K562 (cell line): Measurements from ENCODE around the gene CLSTN2. TPM values are rescaled to one million over a fixed set of nuclear protein-coding genes. Genes with fewer than 3 reads are reported as not detected.

ENCODE experiments used
- ATAC-seq: fragments of 200-7000 bp; cut with Tn5 transposase; 3 replicates; pipeline ENCODE4 v1.9.1; 2020; ENCODE audit warnings: moderate library complexity
- BruUV-seq: library from RNA; stranded (reverse); fragments of 400-500 nt; replicated peaks from 2 replicates; lab custom pipeline; 2021; lab: Mats Ljungman, UMichigan
- CTCF ChIA-PET: fragments of 300-600 bp; formaldehyde crosslinking; extraction: SDS; loops from one replicate; lab custom pipeline; 2021; ENCODE audit warnings: low intra/inter-chr PET ratio; lab: Yijun Ruan, JAX
- POLR2A ChIA-PET: fragments of 300-600, 350-650 bp; sonication (Branson Sonifier 250); formaldehyde crosslinking; extraction: SDS; loops from one replicate; lab custom pipeline; 2021; ENCODE audit warnings: antibody characterized with exemption, inconsistent platforms; lab: Yijun Ruan, JAX
- DNase-seq, 4 experiments: peaks; one replicate each; pipeline versions ENCODE4 v3.0.0 to v3.0.0-alpha.2; 2011 to 2018; ENCODE audit warnings: low spot score in 3 of 4, mixed read lengths in 3 of 4; ENCODE audit errors: extremely low read depth in 1 of 4
- FAIRE-seq: peaks from 2 replicates; lab custom pipeline; 2011; peaks lifted over from hg19 to GRCh38; lab: Jason Lieb, UNC
- H2AFZ ChIP-seq: 2 replicates; pipeline ENCODE4 v1.6.0; 2011; ENCODE audit warnings: low read depth, low read length, control low read depth, inconsistent platforms
- H3K27ac ChIP-seq: fragments of 200-600 bp; 3 replicates; pipeline ENCODE4 v1.8.0; 2011; ENCODE audit warnings: low read depth, mild to moderate bottlenecking, control low read depth, inconsistent platforms, low read length, moderate library complexity, mixed read lengths; ENCODE audit errors: extremely low read depth
- H3K27me3 ChIP-seq, 2 experiments: fragments of 300-600 bp in 1 of 2; 2 replicates in 1 of 2; 3 replicates in 1 of 2; pipeline versions ENCODE4 v1.6.0 to v1.8.0; 2011; ENCODE audit warnings: inconsistent platforms in 2 of 2, low read length in 2 of 2, mild to moderate bottlenecking in 1 of 2, mixed read lengths in 1 of 2, moderate library complexity in 1 of 2; ENCODE audit not compliant: control insufficient read depth in 2 of 2, insufficient read depth in 2 of 2
- H3K36me3 ChIP-seq: fragments of 300-600 bp; 3 replicates; pipeline ENCODE4 v1.8.0; 2011; ENCODE audit warnings: mild to moderate bottlenecking, low read length, inconsistent platforms; ENCODE audit not compliant: control insufficient read depth, insufficient read depth
- H3K4me1 ChIP-seq, 2 experiments: fragments of 200-600 bp in 1 of 2; replicated peaks in 1 of 2; 2 replicates in 1 of 2; 3 replicates in 1 of 2; pipeline versions ENCODE4 v1.5.1 to v1.8.0; 2011; ENCODE audit warnings: inconsistent platforms in 2 of 2, low read length in 2 of 2, mild to moderate bottlenecking in 1 of 2, mixed read lengths in 1 of 2, moderate library complexity in 1 of 2; ENCODE audit not compliant: control insufficient read depth in 2 of 2, insufficient read depth in 2 of 2
- H3K4me2 ChIP-seq: 2 replicates; pipeline ENCODE4 v1.6.1; 2011; ENCODE audit warnings: low read length, control low read depth, inconsistent platforms, mixed read lengths; ENCODE audit not compliant: insufficient read depth
- H3K4me3 ChIP-seq: fragments of 200-600 bp; sonication (generic), shearing (Covaris generic); 2 replicates; pipeline ENCODE4 v1.5.1; 2016; ENCODE audit warnings: control low read depth, inconsistent platforms
- H3K79me2 ChIP-seq: fragments of 200-600 bp; 3 replicates; pipeline ENCODE4 v1.8.0; 2011; ENCODE audit warnings: low read length, inconsistent platforms; ENCODE audit not compliant: control insufficient read depth, insufficient read depth
- H3K9ac ChIP-seq, 2 experiments: 2 replicates each; pipeline versions ENCODE4 v1.6.0 to v1.6.1; 2011; ENCODE audit warnings: low read depth in 2 of 2, low read length in 2 of 2, control low read depth in 1 of 2, inconsistent platforms in 1 of 2, mild to moderate bottlenecking in 1 of 2, mixed read lengths in 1 of 2; ENCODE audit not compliant: insufficient read depth in 1 of 2
- H3K9me1 ChIP-seq: one replicate; pipeline ENCODE4 v1.6.0; 2011; ENCODE audit warnings: inconsistent platforms, mild to moderate bottlenecking, low read length, moderate library complexity; ENCODE audit not compliant: control insufficient read depth, insufficient read depth
- H3K9me3 ChIP-seq: replicated peaks from 2 replicates; pipeline ENCODE4 v1.5.1; 2011; ENCODE audit warnings: low read depth, low read length, inconsistent platforms; ENCODE audit not compliant: control insufficient read depth, insufficient read depth
- H4K20me1 ChIP-seq: replicated peaks from 2 replicates; pipeline ENCODE4 v1.6.1; 2011; ENCODE audit warnings: low read length, inconsistent platforms, mixed read lengths; ENCODE audit not compliant: control insufficient read depth, insufficient read depth
- JUNB ChIP-seq: fragments of 450-650 bp; formaldehyde crosslinking; conservative IDR thresholded peaks from 2 replicates; pipeline ENCODE4 v1.4.0; 2020; ENCODE audit warnings: mild to moderate bottlenecking
- WGBS: fragments of 100-300 bp; shearing (Covaris generic); methylation state at CpG from one replicate; pipeline ENCODE4 v1.1.6; 2016; ENCODE audit warnings: low coverage, mixed read lengths; ENCODE audit not compliant: insufficient coverage; ENCODE audit errors: missing lambda C conversion rate; 5-methylcytosine and 5-hydroxymethylcytosine counted together
- in situ Hi-C: fragments of 300-500 bp; cut with MboI; formaldehyde crosslinking; loops from 4 replicates; pipeline ENCODE4 v1.15.0; 2018; ENCODE audit warnings: inconsistent platforms, mixed read lengths
- intact Hi-C: fragments of 100-400 bp; cut with micrococcal nuclease; formaldehyde crosslinking; loops from 2 replicates; pipeline ENCODE4 v1.14.2; 2022
- polyA plus RNA-seq, 8 experiments: library from polyadenylated mRNA; depleted of rRNA in 4 of 8; stranded (reverse) in 5 of 8; unstranded in 3 of 8; fragments of >200 nt; fragmentation: Nextera tagmentation in 2 of 8; fragmentation: Illumina TruSeq in 1 of 8; extraction: Ambion mirVana in 2 of 8; extraction: Trizol in 1 of 8; gene quantifications; 2 replicates each; pipeline versions ENCODE4 v1.2.1 to v1.2.3, GENCODE V29; 2011 to 2014; ENCODE audit warnings: inconsistent platforms in 1 of 8, missing spikeins in 1 of 8
- total RNA-seq, 7 experiments: library from RNA; depleted of rRNA in 6 of 7; stranded (reverse); fragments of >200 nt in 6 of 7; fragmentation: Illumina TruSeq in 2 of 7; extraction: Trizol in 2 of 7; gene quantifications; 2 replicates each; pipeline versions ENCODE4 v1.2.1 to v1.2.3, GENCODE V29; 2011 to 2021; ENCODE audit warnings: low replicate concordance in 1 of 7
- TF ChIP-seq, protein P1 (sequence below): fragments of 150-350 bp; IDR thresholded peaks from 2 replicates; pipeline ENCODE4 v1.6.1; 2014; ENCODE audit warnings: low read depth, mild to moderate bottlenecking, low read length, borderline replicate concordance
- TF ChIP-seq, protein P2 (sequence below): IDR thresholded peaks from 2 replicates; pipeline ENCODE4 v1.6.1; 2011; ENCODE audit warnings: borderline replicate concordance, low read depth, mild to moderate bottlenecking, moderate library complexity, low read length; ENCODE audit not compliant: insufficient read depth, poor library complexity, severe bottlenecking

Gene CLSTN2
- total and polyA plus RNA-seq, 9 of the 15 experiments (the other 6 are each of a cell fraction or from before 2014, with no cell fraction given), result 0.02 to 0.04 (median 0.04) TPM; not detected in 6

DNA sequence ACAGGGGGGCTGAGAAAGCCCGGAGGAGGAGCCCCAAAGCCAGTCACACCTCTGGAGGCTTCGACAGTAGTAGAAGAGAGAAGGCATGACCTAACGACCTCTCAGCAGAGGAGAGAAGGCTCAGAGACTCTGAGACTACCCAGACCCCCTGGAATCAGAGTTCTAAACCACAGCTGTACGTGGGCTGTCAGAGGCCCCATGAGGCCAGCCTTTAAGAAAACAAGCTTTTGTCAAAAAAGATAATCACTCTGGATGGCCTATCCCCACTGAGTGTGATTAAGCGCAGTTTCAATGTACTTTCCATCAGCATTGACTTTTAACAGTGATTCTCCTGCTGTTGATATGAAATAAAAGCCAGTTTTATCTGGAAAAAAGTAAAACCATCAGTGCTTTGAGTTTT lies 330.3 kb downstream of the CLSTN2 start (continued):
- TF ChIP-seq, protein P1, sequence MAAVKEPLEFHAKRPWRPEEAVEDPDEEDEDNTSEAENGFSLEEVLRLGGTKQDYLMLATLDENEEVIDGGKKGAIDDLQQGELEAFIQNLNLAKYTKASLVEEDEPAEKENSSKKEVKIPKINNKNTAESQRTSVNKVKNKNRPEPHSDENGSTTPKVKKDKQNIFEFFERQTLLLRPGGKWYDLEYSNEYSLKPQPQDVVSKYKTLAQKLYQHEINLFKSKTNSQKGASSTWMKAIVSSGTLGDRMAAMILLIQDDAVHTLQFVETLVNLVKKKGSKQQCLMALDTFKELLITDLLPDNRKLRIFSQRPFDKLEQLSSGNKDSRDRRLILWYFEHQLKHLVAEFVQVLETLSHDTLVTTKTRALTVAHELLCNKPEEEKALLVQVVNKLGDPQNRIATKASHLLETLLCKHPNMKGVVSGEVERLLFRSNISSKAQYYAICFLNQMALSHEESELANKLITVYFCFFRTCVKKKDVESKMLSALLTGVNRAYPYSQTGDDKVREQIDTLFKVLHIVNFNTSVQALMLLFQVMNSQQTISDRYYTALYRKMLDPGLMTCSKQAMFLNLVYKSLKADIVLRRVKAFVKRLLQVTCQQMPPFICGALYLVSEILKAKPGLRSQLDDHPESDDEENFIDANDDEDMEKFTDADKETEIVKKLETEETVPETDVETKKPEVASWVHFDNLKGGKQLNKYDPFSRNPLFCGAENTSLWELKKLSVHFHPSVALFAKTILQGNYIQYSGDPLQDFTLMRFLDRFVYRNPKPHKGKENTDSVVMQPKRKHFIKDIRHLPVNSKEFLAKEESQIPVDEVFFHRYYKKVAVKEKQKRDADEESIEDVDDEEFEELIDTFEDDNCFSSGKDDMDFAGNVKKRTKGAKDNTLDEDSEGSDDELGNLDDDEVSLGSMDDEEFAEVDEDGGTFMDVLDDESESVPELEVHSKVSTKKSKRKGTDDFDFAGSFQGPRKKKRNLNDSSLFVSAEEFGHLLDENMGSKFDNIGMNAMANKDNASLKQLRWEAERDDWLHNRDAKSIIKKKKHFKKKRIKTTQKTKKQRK, result no peak

- H3K9ac ChIP-seq, result no peak overlapping the region
- no peaks in the 10 kb centered on the region for H3K36me3 ChIP-seq
- no peaks in the 10 kb centered on the region for H4K20me1 ChIP-seq
- no peaks in the 10 kb centered on the region for H3K79me2 ChIP-seq
- CTCF ChIA-PET, result no interaction called here
- 0 out of 5 replicates have a peak, but pooled peaks cover 0 to 4% of the 10 kb centered on the region in 2 experiments for H3K27me3 ChIP-seq
- peak overlapping the region; percentile 77 for H2AFZ ChIP-seq
- no peaks in the 10 kb centered on the region for H3K9me3 ChIP-seq
- no peak overlapping the region for H3K27ac ChIP-seq
- TF ChIP-seq JUNB (CRISPR knock-in tag), result no peak
- TF ChIP-seq, protein P2, sequence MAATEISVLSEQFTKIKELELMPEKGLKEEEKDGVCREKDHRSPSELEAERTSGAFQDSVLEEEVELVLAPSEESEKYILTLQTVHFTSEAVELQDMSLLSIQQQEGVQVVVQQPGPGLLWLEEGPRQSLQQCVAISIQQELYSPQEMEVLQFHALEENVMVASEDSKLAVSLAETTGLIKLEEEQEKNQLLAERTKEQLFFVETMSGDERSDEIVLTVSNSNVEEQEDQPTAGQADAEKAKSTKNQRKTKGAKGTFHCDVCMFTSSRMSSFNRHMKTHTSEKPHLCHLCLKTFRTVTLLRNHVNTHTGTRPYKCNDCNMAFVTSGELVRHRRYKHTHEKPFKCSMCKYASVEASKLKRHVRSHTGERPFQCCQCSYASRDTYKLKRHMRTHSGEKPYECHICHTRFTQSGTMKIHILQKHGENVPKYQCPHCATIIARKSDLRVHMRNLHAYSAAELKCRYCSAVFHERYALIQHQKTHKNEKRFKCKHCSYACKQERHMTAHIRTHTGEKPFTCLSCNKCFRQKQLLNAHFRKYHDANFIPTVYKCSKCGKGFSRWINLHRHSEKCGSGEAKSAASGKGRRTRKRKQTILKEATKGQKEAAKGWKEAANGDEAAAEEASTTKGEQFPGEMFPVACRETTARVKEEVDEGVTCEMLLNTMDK, result peak; percentile 50
- POLR2A ChIA-PET, result interaction anchor here (0.8 to 1.1 kb wide), 2 partner anchors 10 to 77 kb away, joined by 3 read pairs; no protein-coding TSS in a partner anchor
- no peaks in the 10 kb centered on the region for H3K9me1 ChIP-seq
- WGBS, result 0% methylated on average over 3 of the region's 3 CpGs
- FAIRE-seq, result no peak
- peaks cover 0 to 2% of the 10 kb centered on the region in 2 experiments; a peak in 1 of 5 replicates for H3K4me1 ChIP-seq
- BruUV-seq, result no TSS peak
- DNase-seq, result peak in 3 of 4 experiments; percentile 4 to 19 (median 10)
- no peak overlapping the region for H3K4me3 ChIP-seq
- peak; percentile 83 for ATAC-seq
- in situ Hi-C loops, result no loop called here
- intact Hi-C loops, result no loop called here
- H3K4me2 ChIP-seq, result peak overlapping the region; percentile 37; the same call in 1 of the 2 replicates
These were observed 333.1 kb downstream of the CLSTN2 start for GRCh38 chr3:140268103-140268502.
